ENCODE results near the gene GPRC5C. TPM values are rescaled to one million over a fixed set of nuclear protein-coding genes. Genes with fewer than 3 reads are reported as not detected.

GPRC5C gene
- total RNA-seq, 1 experiment from 2014 or later = 15.5 TPM

DNA sequence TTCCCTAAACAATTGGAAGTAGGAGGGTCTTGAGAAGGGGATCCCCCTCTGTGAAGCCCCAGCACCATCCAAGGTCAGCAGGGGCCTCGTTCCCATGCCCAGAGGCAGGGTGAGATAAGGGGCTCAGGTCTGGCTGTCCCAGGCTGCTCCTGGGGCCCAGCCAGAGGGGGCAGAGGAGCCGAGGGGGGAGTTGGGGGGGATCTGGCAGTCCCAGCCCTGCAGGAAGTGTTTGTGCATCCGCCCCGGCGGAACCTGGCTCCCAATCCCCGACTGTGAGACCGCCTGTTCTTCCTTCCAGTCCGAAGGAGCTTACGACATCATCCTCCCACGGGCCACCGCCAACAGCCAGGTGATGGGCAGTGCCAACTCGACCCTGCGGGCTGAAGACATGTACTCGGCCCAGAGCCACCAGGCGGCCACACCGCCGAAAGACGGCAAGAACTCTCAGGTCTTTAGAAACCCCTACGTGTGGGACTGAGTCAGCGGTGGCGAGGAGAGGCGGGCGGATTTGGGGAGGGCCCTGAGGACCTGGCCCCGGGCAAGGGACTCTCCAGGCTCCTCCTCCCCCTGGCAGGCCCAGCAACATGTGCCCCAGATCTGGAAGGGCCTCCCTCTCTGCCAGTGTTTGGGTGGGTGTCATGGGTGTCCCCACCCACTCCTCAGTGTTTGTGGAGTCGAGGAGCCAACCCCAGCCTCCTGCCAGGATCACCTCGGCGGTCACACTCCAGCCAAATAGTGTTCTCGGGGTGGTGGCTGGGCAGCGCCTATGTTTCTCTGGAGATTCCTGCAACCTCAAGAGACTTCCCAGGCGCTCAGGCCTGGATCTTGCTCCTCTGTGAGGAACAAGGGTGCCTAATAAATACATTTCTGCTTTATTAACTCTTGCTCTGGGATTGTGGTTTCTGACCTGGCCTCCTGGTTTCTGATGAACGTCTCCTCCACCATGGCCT, 14.9 kb downstream of the GPRC5C start:
- Histone ChIP-seq H2BK20ac (ENCODE audit: low read depth, low read length, poor library complexity, severe bottlenecking) (no peak overlapping the region), H4K8ac (replicated peaks; ENCODE audit: insufficient read length, low read depth, low read length) (no peak overlapping the region), H3K79me1 (ENCODE audit: insufficient read depth, low read depth, low read length, poor library complexity, severe bottlenecking) (no peaks in the 10 kb centered on the region), H3K18ac (ENCODE audit: insufficient read length, low read depth, low read length) (no peak overlapping the region), H3K79me2 (ENCODE audit: insufficient read depth, low read length) (no peaks in the 10 kb centered on the region), H3K27me3 (ENCODE audit: insufficient read depth, low read length) (no peaks in the 10 kb centered on the region), H4K5ac (ENCODE audit: insufficient read length, low read depth, low read length) (no peak overlapping the region), H2BK120ac (ENCODE audit: low read depth, low read length, poor library complexity, severe bottlenecking) (no peak overlapping the region), H3K4me2 (ENCODE audit: insufficient read depth, insufficient read length, low read length) (no peak overlapping the region), H3K27ac (ENCODE audit: insufficient read length, low read depth, low read length) (no peak overlapping the region), H2AFZ (ENCODE audit: low read length) (no peak overlapping the region), H3K9me3 (ENCODE audit: control insufficient read depth, low read depth, low read length) (no peaks in the 10 kb centered on the region), H3K4ac (ENCODE audit: low read depth, low read length) (no peak overlapping the region), H2BK15ac (ENCODE audit: low read depth, low read length) (no peak overlapping the region), H3K23ac (ENCODE audit: insufficient read length, low read depth, low read length) (no peak overlapping the region), H3K4me1 (ENCODE audit: insufficient read depth, low read length) (peaks cover under 1% of the 10 kb centered on the region; the same call in 1 of the 2 replicates), H3K9ac (ENCODE audit: extremely low read depth, insufficient read length, low read length) (no peak overlapping the region), H2AK5ac (ENCODE audit: insufficient read length, low read length) (no peak overlapping the region), H3T11ph (ENCODE audit: low read length) (no peak overlapping the region), H2BK5ac (ENCODE audit: insufficient read length, low read length) (no peak overlapping the region), H3K56ac (ENCODE audit: insufficient read length, low read depth, low read length) (no peak overlapping the region), H2BK12ac (ENCODE audit: insufficient read length, low read depth, low read length) (no peak overlapping the region), H3K14ac (ENCODE audit: insufficient read depth, low read length) (no peak overlapping the region), H3K23me2 (ENCODE audit: insufficient read length, low read depth, low read length, poor library complexity, severe bottlenecking) (no peaks in the 10 kb centered on the region), H4K20me1 (ENCODE audit: control insufficient read depth, insufficient read depth, insufficient read length) (no peaks in the 10 kb centered on the region), H4K91ac (ENCODE audit: insufficient read length, low read depth, low read length) (no peak overlapping the region)
- WGBS (ENCODE audit: extremely low coverage, insufficient read length, low lambda C conversion rate) = no CpG with 5 or more reads among the region's 31 CpGs
- DNase-seq = no peak
- Mint-ChIP-seq H3K9me3 (no peaks in the 10 kb centered on the region), H3K4me1 (peaks cover 21 to 33% of the 10 kb centered on the region in 2 experiments), H3K27ac (no peak overlapping the region), H3K27me3 (ENCODE audit: low read depth) (peaks cover 26% of the 10 kb centered on the region), H3K36me3 (ENCODE audit: insufficient read depth in 1 of 3, low read depth in 3 of 3) (peaks cover 0 to 24% (median 2%) of the 10 kb centered on the region in 3 experiments; a peak in 2 of 7 replicates), H3K4me3 (no peak overlapping the region)
- TF ChIP-seq, protein P1, sequence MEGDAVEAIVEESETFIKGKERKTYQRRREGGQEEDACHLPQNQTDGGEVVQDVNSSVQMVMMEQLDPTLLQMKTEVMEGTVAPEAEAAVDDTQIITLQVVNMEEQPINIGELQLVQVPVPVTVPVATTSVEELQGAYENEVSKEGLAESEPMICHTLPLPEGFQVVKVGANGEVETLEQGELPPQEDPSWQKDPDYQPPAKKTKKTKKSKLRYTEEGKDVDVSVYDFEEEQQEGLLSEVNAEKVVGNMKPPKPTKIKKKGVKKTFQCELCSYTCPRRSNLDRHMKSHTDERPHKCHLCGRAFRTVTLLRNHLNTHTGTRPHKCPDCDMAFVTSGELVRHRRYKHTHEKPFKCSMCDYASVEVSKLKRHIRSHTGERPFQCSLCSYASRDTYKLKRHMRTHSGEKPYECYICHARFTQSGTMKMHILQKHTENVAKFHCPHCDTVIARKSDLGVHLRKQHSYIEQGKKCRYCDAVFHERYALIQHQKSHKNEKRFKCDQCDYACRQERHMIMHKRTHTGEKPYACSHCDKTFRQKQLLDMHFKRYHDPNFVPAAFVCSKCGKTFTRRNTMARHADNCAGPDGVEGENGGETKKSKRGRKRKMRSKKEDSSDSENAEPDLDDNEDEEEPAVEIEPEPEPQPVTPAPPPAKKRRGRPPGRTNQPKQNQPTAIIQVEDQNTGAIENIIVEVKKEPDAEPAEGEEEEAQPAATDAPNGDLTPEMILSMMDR (conservative IDR thresholded peaks at IDR 0.05) = no peak

Measured in H9 (cell line).